NB4 (cell line): ENCODE results near the gene REXO1.

Source experiments
- MYC ChIP-seq: IDR thresholded peaks from 2 replicates; pipeline ENCODE4 v1.6.1; 2011; ENCODE audit warnings: low read depth, low read length
- POLR2A ChIP-seq: IDR thresholded peaks from 2 replicates; pipeline ENCODE4 v1.6.1; 2011; ENCODE audit warnings: mild to moderate bottlenecking; ENCODE audit not compliant: insufficient read length; ENCODE audit errors: extremely low read depth
- TF ChIP-seq, protein P1 (sequence below): IDR thresholded peaks from one replicate; pipeline ENCODE4 v1.5.1; 2012; ENCODE audit warnings: low read depth, low read length
- TF ChIP-seq, protein P2 (sequence below): IDR thresholded peaks from 2 replicates; pipeline ENCODE4 v1.6.1; 2011; ENCODE audit warnings: low read depth, low read length

DNA sequence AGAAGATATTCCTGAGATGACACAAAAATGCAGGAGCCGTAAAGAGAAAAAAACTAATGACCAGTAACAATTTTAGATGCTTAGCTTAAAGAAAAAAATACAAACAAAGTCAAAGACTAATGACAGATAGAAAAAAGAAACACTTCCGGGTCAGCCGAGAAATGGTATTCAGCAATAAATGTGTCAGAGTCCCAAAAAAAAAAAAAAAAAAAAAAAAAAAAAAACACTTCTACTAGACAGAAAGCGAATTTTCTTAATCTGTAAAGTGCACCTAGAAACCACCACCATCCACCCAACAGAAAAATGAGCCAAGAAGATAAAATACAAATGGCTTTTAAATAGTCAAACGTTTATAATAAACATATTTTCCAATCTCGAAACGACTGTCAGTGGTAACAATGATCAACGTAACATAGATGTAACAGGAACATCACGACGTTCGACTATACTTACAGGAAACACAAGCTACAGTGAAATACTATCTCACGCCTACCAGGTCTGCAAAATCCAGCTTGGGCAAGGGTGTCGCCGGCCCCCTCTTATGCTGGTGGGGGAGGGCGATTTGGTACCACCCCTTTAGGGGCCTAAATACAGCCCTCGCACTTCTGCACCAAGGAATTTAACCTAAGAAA lies 26.4 kb upstream of the REXO1 start:
- TF ChIP-seq, protein P1, sequence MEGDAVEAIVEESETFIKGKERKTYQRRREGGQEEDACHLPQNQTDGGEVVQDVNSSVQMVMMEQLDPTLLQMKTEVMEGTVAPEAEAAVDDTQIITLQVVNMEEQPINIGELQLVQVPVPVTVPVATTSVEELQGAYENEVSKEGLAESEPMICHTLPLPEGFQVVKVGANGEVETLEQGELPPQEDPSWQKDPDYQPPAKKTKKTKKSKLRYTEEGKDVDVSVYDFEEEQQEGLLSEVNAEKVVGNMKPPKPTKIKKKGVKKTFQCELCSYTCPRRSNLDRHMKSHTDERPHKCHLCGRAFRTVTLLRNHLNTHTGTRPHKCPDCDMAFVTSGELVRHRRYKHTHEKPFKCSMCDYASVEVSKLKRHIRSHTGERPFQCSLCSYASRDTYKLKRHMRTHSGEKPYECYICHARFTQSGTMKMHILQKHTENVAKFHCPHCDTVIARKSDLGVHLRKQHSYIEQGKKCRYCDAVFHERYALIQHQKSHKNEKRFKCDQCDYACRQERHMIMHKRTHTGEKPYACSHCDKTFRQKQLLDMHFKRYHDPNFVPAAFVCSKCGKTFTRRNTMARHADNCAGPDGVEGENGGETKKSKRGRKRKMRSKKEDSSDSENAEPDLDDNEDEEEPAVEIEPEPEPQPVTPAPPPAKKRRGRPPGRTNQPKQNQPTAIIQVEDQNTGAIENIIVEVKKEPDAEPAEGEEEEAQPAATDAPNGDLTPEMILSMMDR = no peak
- TF ChIP-seq POLR2A = no peak
- TF ChIP-seq, protein P2, sequence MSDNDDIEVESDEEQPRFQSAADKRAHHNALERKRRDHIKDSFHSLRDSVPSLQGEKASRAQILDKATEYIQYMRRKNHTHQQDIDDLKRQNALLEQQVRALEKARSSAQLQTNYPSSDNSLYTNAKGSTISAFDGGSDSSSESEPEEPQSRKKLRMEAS = no peak
- no peak for TF ChIP-seq MYC
